ENCODE data around the gene B3GLCT. TPM values are rescaled to one million over a fixed set of nuclear protein-coding genes. Genes with fewer than 3 reads are reported as not detected.

Gene B3GLCT
- total RNA-seq, 4 donors from 2014 or later, result 10.8 to 14.0 (median 11.8) TPM

DNA sequence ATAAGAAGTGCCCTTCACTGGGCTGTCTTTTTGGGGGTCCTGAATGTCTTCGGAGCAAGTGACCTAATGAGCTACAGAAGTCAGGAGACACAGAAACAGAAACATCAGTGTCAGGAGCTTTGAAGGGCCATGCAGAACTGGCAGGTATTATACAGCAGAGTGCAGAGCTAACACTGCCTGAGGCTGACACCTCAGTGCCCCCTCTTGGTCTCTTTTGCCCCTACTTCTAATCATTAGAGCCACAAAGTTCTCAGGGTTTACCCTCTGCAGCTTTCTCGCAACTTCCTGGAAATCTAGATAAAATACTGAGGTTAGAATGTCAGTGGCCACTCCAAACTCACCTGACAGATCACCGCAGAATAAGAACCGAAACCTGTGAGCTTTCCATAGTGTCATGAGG lies 172.7 kb downstream of the B3GLCT start:
- no peak for DNase-seq
- no peaks in the 10 kb centered on the region for H3K27me3 ChIP-seq
- intact Hi-C loops (cut with DNase I), result no loop called here
- H3K27ac ChIP-seq, result no peak overlapping the region
- no peak for TF ChIP-seq POLR2A (IDR thresholded peaks at IDR 0.05)
- TF ChIP-seq, protein P1, sequence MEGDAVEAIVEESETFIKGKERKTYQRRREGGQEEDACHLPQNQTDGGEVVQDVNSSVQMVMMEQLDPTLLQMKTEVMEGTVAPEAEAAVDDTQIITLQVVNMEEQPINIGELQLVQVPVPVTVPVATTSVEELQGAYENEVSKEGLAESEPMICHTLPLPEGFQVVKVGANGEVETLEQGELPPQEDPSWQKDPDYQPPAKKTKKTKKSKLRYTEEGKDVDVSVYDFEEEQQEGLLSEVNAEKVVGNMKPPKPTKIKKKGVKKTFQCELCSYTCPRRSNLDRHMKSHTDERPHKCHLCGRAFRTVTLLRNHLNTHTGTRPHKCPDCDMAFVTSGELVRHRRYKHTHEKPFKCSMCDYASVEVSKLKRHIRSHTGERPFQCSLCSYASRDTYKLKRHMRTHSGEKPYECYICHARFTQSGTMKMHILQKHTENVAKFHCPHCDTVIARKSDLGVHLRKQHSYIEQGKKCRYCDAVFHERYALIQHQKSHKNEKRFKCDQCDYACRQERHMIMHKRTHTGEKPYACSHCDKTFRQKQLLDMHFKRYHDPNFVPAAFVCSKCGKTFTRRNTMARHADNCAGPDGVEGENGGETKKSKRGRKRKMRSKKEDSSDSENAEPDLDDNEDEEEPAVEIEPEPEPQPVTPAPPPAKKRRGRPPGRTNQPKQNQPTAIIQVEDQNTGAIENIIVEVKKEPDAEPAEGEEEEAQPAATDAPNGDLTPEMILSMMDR (IDR thresholded peaks at IDR 0.05), result no peak
- H3K36me3 ChIP-seq, result no peaks in the 10 kb centered on the region
- H3K4me3 ChIP-seq (replicated peaks in 1 of 3), result no peak overlapping the region
- H3K9me3 ChIP-seq, result no peaks in the 10 kb centered on the region
- peaks cover 0 to 20% of the 10 kb centered on the region in 2 donors for H3K4me1 ChIP-seq
- 90 to 92% methylated on average over 4 of the region's 4 CpGs for WGBS, 2 donors

DNA sequence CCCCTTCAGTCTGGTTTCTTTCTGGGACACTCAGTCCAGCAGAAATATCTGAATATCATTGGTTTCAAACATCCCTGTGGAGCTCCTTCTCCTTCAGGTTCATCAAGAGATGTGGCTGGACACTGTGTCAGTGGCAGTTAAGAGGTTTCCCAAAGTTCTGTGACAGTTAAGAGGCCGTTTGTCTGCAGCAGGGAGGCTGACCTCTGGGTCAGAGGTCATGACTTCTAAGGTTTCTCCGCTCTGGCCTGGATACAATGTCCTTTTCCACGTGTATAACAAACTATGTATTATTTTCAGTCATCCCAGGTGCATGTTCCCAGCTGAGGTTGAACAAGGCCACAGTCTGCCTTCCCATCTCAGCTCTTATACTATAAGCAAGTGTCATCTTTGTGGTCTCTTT lies 174.9 kb downstream of the B3GLCT start:
- Histone ChIP-seq H3K27ac (no peak overlapping the region), H3K36me3 (no peaks in the 10 kb centered on the region), H3K27me3 (no peaks in the 10 kb centered on the region), H3K4me1 (peaks cover 0 to 20% of the 10 kb centered on the region in 2 donors), H3K9me3 (no peaks in the 10 kb centered on the region), H3K4me3 (replicated peaks in 1 of 3) (no peak overlapping the region)
- TF ChIP-seq, protein P1 (IDR thresholded peaks at IDR 0.05), result no peak
- no peak for TF ChIP-seq POLR2A (IDR thresholded peaks at IDR 0.05)
- WGBS, 2 donors, result 45 to 51% methylated on average over 3 of the region's 3 CpGs
- intact Hi-C loops (cut with DNase I), result no loop called here
- no peak for DNase-seq

DNA sequence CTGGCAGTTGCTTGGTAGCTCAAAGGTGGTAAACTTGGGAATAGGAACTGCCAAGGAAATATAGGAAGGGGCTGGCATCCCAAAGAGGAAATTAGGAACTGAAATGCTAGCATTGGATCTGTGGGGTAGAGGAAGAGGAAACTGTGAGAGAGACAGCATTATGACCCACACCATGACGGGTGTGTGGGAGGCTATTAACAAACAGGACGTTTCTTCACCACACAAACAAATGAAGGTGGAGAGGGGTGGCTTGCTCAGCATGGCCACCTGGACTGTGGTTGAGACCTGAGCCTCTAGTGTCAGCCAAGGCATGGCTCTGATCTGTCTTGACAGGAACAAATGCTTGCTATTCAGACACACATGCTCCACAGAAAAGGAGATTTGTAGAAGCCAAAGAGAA lies 178.2 kb downstream of the B3GLCT start:
- DNase-seq, result no peak

DNA sequence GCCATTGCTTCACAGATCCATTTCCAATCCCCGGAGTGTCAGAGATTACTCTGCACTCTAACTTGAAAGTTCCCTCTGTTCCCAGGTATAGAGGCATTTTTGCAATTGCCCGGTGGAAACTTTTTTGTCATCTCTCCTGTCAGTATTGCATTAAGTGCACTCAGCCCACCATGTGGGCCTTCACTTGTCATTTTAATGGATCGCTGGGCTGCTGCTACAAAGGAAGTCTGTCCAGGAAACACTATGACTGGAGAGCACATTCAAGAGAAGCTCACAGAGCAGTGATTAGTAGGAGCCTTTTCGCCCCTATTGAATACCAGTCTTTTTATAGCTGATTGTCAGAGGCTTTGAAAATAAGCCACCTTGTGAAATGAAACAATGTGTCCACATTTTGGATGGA lies 180.9 kb downstream of the B3GLCT start:
- Histone ChIP-seq H3K27ac (no peak overlapping the region), H3K36me3 (no peaks in the 10 kb centered on the region), H3K27me3 (no peaks in the 10 kb centered on the region), H3K4me3 (replicated peaks in 1 of 3) (no peak overlapping the region), H3K4me1 (no peaks in the 10 kb centered on the region), H3K9me3 (no peaks in the 10 kb centered on the region)
- intact Hi-C loops (cut with DNase I), result no loop called here
- TF ChIP-seq, protein P1 (IDR thresholded peaks at IDR 0.05), result no peak
- TF ChIP-seq POLR2A (IDR thresholded peaks at IDR 0.05), result no peak
- 35 to 50% methylated on average over 4 of the region's 4 CpGs for WGBS, 2 donors
- no peak for DNase-seq

More for the DNA sequence above, 178.2 kb downstream of the B3GLCT start:
- Histone ChIP-seq H3K27ac (no peak overlapping the region), H3K27me3 (no peaks in the 10 kb centered on the region), H3K9me3 (no peaks in the 10 kb centered on the region), H3K4me1 (peaks cover 0 to 20% of the 10 kb centered on the region in 2 donors), H3K4me3 (replicated peaks in 1 of 3) (no peak overlapping the region), H3K36me3 (no peaks in the 10 kb centered on the region)
- WGBS, 2 donors, result 50 to 57% methylated on average over 2 of the region's 2 CpGs
- intact Hi-C loops (cut with DNase I), result no loop called here
- TF ChIP-seq, protein P1 (IDR thresholded peaks at IDR 0.05), result no peak
- TF ChIP-seq POLR2A (IDR thresholded peaks at IDR 0.05), result no peak

Other genes starting within 250 kb of the B3GLCT start
- 10 to 100 TPM; 38.3 to 56.3 (median 48.7) TPM for gene HSPH1, start 38.1 kb upstream of the B3GLCT start, total RNA-seq